Measurements from ENCODE around the gene OR2V2. TPM values are rescaled to one million over a fixed set of nuclear protein-coding genes. Genes with fewer than 3 reads are reported as not detected.

The OR2V2 gene
- polyA plus RNA-seq, 1 of the 3 experiments (the other 2 are of a cell fraction), result not detected

- Histone ChIP-seq H3K79me2 (ENCODE audit: insufficient read depth) (no peaks in the 10 kb centered on the region), H3K4me2 (no peak overlapping the region), H3K27me3 (ENCODE audit: insufficient read depth) (peaks cover 24% of the 10 kb centered on the region), H3K27ac (ENCODE audit: low read depth in 2 of 2, low read length in 1 of 2) (no peak overlapping the region), H4K20me1 (ENCODE audit: insufficient read depth) (no peaks in the 10 kb centered on the region), H3K9me2 (no peaks in the 10 kb centered on the region), H3K4me3 (ENCODE audit: low read depth in 2 of 2, low read length in 1 of 2) (no peak overlapping the region), H3F3A (replicated peaks; ENCODE audit: insufficient read depth) (no peaks in the 10 kb centered on the region), H3K9me3 (no peaks in the 10 kb centered on the region), H3K4me1 (ENCODE audit: control insufficient read depth in 1 of 2, insufficient read depth in 2 of 2, low read depth in 1 of 2, low read length in 1 of 2) (no peaks in the 10 kb centered on the region), H2AFZ (ENCODE audit: low read depth) (no peak overlapping the region), H3K36me3 (replicated peaks in 1 of 2; ENCODE audit: control insufficient read depth in 1 of 2, insufficient read depth in 2 of 2, low read length in 1 of 2) (no peaks in the 10 kb centered on the region), H3K9ac (no peak overlapping the region)
- ChIA-PET CTCF (interaction anchor here (1.0 to 1.1 kb wide), 3 partner anchors 26 to 231 kb away, joined by 3 read pairs; no protein-coding TSS in a partner anchor), POLR2A (no interaction called here)
- 27% methylated on average over 6 of the region's 11 CpGs for WGBS (ENCODE audit: low lambda C conversion rate)
- no peak for DNase-seq
- TF ChIP-seq MEF2A (IDR thresholded peaks at IDR 0.05; ENCODE audit: borderline replicate concordance, low read depth), result no peak
- no peak for TF ChIP-seq CTCF (IDR thresholded peaks at IDR 0.05)
Measured at GRCh38 chr5:181099602-181100086, 47.7 kb upstream of the OR2V2 start.

- no peaks in the 10 kb centered on the region for H3K9me3 ChIP-seq
- POLR2A ChIA-PET, result no interaction called here
- H3K79me2 ChIP-seq (ENCODE audit: insufficient read depth), result no peaks in the 10 kb centered on the region
- no peaks in the 10 kb centered on the region for H3K4me1 ChIP-seq (ENCODE audit: control insufficient read depth in 1 of 2, insufficient read depth in 2 of 2, low read depth in 1 of 2, low read length in 1 of 2)
- no peak overlapping the region for H3K27ac ChIP-seq (ENCODE audit: low read depth in 2 of 2, low read length in 1 of 2)
- no peak overlapping the region for H2AFZ ChIP-seq (ENCODE audit: low read depth)
- peaks cover 24% of the 10 kb centered on the region for H3K27me3 ChIP-seq (ENCODE audit: insufficient read depth)
- H3K36me3 ChIP-seq (replicated peaks in 1 of 2; ENCODE audit: control insufficient read depth in 1 of 2, insufficient read depth in 2 of 2, low read length in 1 of 2), result no peaks in the 10 kb centered on the region
- WGBS (ENCODE audit: low lambda C conversion rate), result 31% methylated on average over 12 of the region's 62 CpGs
- no peaks in the 10 kb centered on the region for H4K20me1 ChIP-seq (ENCODE audit: insufficient read depth)
- CTCF ChIA-PET, result interaction anchor here (1.0 to 1.1 kb wide), 3 partner anchors 13 to 232 kb away, joined by 3 read pairs; no protein-coding TSS in a partner anchor
- no peaks in the 10 kb centered on the region for H3F3A ChIP-seq (replicated peaks; ENCODE audit: insufficient read depth)
- no peak overlapping the region for H3K4me3 ChIP-seq (ENCODE audit: low read depth in 2 of 2, low read length in 1 of 2)
- DNase-seq, result peak; percentile 46
- no peaks in the 10 kb centered on the region for H3K9me2 ChIP-seq
- H3K4me2 ChIP-seq, result no peak overlapping the region
- H3K9ac ChIP-seq, result no peak overlapping the region
- no peak for TF ChIP-seq SMC3 (IDR thresholded peaks at IDR 0.05; ENCODE audit: low read depth, low read length)
- TF ChIP-seq USF1 (IDR thresholded peaks at IDR 0.05; ENCODE audit: borderline replicate concordance, low read depth), result no peak
- TF ChIP-seq JUND (IDR thresholded peaks at IDR 0.05), result no peak
- TF ChIP-seq RCOR1 (IDR thresholded peaks at IDR 0.05; ENCODE audit: low read length), result no peak
- no peak for TF ChIP-seq MXI1 (IDR thresholded peaks at IDR 0.05; ENCODE audit: low read depth, low read length)
- no peak for TF ChIP-seq EP300 (IDR thresholded peaks at IDR 0.05; ENCODE audit: borderline replicate concordance in 1 of 2, low read depth in 1 of 2, low read length in 1 of 2)
- no peak for TF ChIP-seq EZH2phosphoT487 (IDR thresholded peaks at IDR 0.05; ENCODE audit: borderline replicate concordance, low read depth)
- no peak for TF ChIP-seq REST (IDR thresholded peaks at IDR 0.05; ENCODE audit: low read depth, low read length)
- no peak for TF ChIP-seq ZBTB33 (IDR thresholded peaks at IDR 0.05; ENCODE audit: borderline replicate concordance, low read depth)
- TF ChIP-seq RAD21 (IDR thresholded peaks at IDR 0.05; ENCODE audit: low read length), result no peak
- TF ChIP-seq MAX (IDR thresholded peaks at IDR 0.05; ENCODE audit: low read depth), result no peak
- TF ChIP-seq ELF1 (IDR thresholded peaks at IDR 0.05), result no peak
- no peak for TF ChIP-seq POLR2AphosphoS5 (IDR thresholded peaks at IDR 0.05; ENCODE audit: low read depth, low read length)
- TF ChIP-seq RFX5 (IDR thresholded peaks at IDR 0.05; ENCODE audit: low read length), result no peak
- TF ChIP-seq FOSL2 (IDR thresholded peaks at IDR 0.05; ENCODE audit: borderline replicate concordance, low read depth), result no peak
Measured at GRCh38 chr5:181100121-181100875, 47.1 kb upstream of the OR2V2 start.

Measured in SK-N-SH (cell line).